ENCODE data around the gene ALG14.

GRCh38 chr1:95119273-95119672 is 46.5 kb upstream of the ALG14 start:
- TF ChIP-seq POLR2A (IDR thresholded peaks at IDR 0.05) (no peak), CTCF (IDR thresholded peaks at IDR 0.05) (no peak), EP300 (IDR thresholded peaks at IDR 0.05) (no peak)

Data from upper lobe of left lung (tissue), 4 donors.